NCI-H128 (cell line): ENCODE results near the gene SH2D3A.

Experiments used
- DNase-seq: peaks from one replicate; lab custom pipeline; 2025; ENCODE audit not compliant: unreplicated experiment; lab: John Stamatoyannopoulos, UW

Gene SH2D3A

GRCh38 chr19:6723738-6724137 is 43.5 kb downstream of the SH2D3A start:
- no peak for DNase-seq

- DNase-seq, result no peak
Measured at GRCh38 chr19:6723108-6723618, 44.1 kb downstream of the SH2D3A start.

- DNase-seq, result no peak
Measured at GRCh38 chr19:6721773-6722172, 45.5 kb downstream of the SH2D3A start.

- no peak for DNase-seq
Measured at GRCh38 chr19:6721138-6721474, 46.1 kb downstream of the SH2D3A start.

- no peak for DNase-seq
Measured at GRCh38 chr19:6720369-6721137, 46.7 kb downstream of the SH2D3A start, which contains the start of gene C3. Gene C3 (minus strand): TSS chr19:6720650. CDS start chr19:6720589, 61 bp downstream.

GRCh38 chr19:6719992-6720368 is 47.3 kb downstream of the SH2D3A start:
- no peak for DNase-seq

GRCh38 chr19:6719540-6719861 is 47.7 kb downstream of the SH2D3A start:
- DNase-seq, result no peak

- DNase-seq, result no peak
Measured at GRCh38 chr19:6718741-6719539, 48.3 kb downstream of the SH2D3A start.

GRCh38 chr19:6718111-6718740 is 49.0 kb downstream of the SH2D3A start:
- DNase-seq, result no peak

- DNase-seq, result no peak
Measured at GRCh38 chr19:6717441-6717971, 49.7 kb downstream of the SH2D3A start.

GRCh38 chr19:6717036-6717435 is 50.2 kb downstream of the SH2D3A start:
- no peak for DNase-seq

- DNase-seq, result no peak
Measured at GRCh38 chr19:6716610-6716970, 50.6 kb downstream of the SH2D3A start.

- DNase-seq, result no peak
Measured at GRCh38 chr19:6714749-6715555, 52.3 kb downstream of the SH2D3A start.

GRCh38 chr19:6713773-6714692 is 53.2 kb downstream of the SH2D3A start:
- DNase-seq, result no peak

- no peak for DNase-seq
Measured at GRCh38 chr19:6712692-6713670, 54.3 kb downstream of the SH2D3A start.

GRCh38 chr19:6712231-6712630 is 55.0 kb downstream of the SH2D3A start:
- no peak for DNase-seq

- no peak for DNase-seq
Measured at GRCh38 chr19:6711605-6712004, 55.6 kb downstream of the SH2D3A start.

GRCh38 chr19:6711078-6711361 is 56.2 kb downstream of the SH2D3A start:
- DNase-seq, result no peak
